A673 (cell line): ENCODE measurements around the gene KHDC1. TPM values are rescaled to one million over a fixed set of nuclear protein-coding genes. Genes with fewer than 3 reads are reported as not detected.

Experiments
- BruUV-seq: library from RNA; stranded (reverse); fragments of 400-500 nt; replicated peaks from 2 replicates; lab custom pipeline; 2021; lab: Mats Ljungman, UMichigan
- CTCF ChIA-PET: fragments of 300-600 bp; sonication (Branson Sonifier 250); formaldehyde crosslinking; loops from one replicate; lab custom pipeline; 2022; ENCODE audit warnings: antibody characterized with exemption; lab: Charles Lee
- POLR2A ChIA-PET: fragments of 300-600 bp; sonication (Branson Sonifier 250); formaldehyde crosslinking; loops from one replicate; lab custom pipeline; 2022; ENCODE audit warnings: antibody characterized with exemption; ENCODE audit not compliant: low non-redundant PET; lab: Charles Lee
- DNase-seq: peaks from one replicate; pipeline ENCODE4 v3.0.0-alpha.2; 2015; ENCODE audit warnings: low spot score
- H3K27ac ChIP-seq: fragments of 200-600 bp; sonication (generic); 2 replicates; pipeline ENCODE4 v1.5.1; 2016; ENCODE audit warnings: mixed run types, low read depth, mild to moderate bottlenecking, mixed read lengths, antibody characterized with exemption, low read length; ENCODE audit not compliant: poor library complexity, severe bottlenecking
- H3K27me3 ChIP-seq: fragments of 200-600 bp; sonication (generic); replicated peaks from 2 replicates; pipeline ENCODE4 v1.6.1; 2017; ENCODE audit warnings: mixed run types, low read depth, mild to moderate bottlenecking, mixed read lengths, antibody characterized with exemption, low read length; ENCODE audit not compliant: insufficient read depth, poor library complexity
- H3K36me3 ChIP-seq: fragments of 200-600 bp; sonication (generic); 2 replicates; pipeline ENCODE4 v1.6.1; 2016; ENCODE audit warnings: mixed run types, mild to moderate bottlenecking, mixed read lengths, antibody characterized with exemption, low read length; ENCODE audit not compliant: insufficient read depth, poor library complexity, severe bottlenecking
- H3K4me1 ChIP-seq: fragments of 200-600 bp; sonication (generic); 2 replicates; pipeline ENCODE4 v1.6.1; 2017; ENCODE audit warnings: mixed run types, mild to moderate bottlenecking, mixed read lengths, antibody characterized with exemption, low read length; ENCODE audit not compliant: insufficient read depth, poor library complexity, severe bottlenecking
- H3K4me3 ChIP-seq: fragments of 200-600 bp; sonication (generic); 2 replicates; pipeline ENCODE4 v1.5.1; 2016; ENCODE audit warnings: low read depth, mixed run types, mild to moderate bottlenecking, mixed read lengths, low read length; ENCODE audit not compliant: poor library complexity, severe bottlenecking
- H3K9me3 ChIP-seq: fragments of 200-600 bp; sonication (generic); 2 replicates; pipeline ENCODE4 v1.6.1; 2016; ENCODE audit warnings: mixed run types, low read depth, mild to moderate bottlenecking, mixed read lengths, antibody characterized with exemption, low read length; ENCODE audit not compliant: poor library complexity, severe bottlenecking
- CTCF ChIP-seq: fragments of 300-800, 200-600 bp; sonication (generic); conservative IDR thresholded peaks from 2 replicates; pipeline ENCODE4 v1.5.1; 2017; ENCODE audit warnings: low read depth, mild to moderate bottlenecking, antibody characterized with exemption, low read length, moderate library complexity, mixed read lengths
- EZH2 ChIP-seq: fragments of 200-600 bp; sonication (generic); IDR thresholded peaks from 2 replicates; pipeline ENCODE4 v1.6.1; 2017; ENCODE audit warnings: borderline replicate concordance, low read depth, mild to moderate bottlenecking, mixed read lengths, antibody characterized with exemption, low read length; ENCODE audit not compliant: poor library complexity, severe bottlenecking
- intact Hi-C: fragments of 100-400 bp; cut with micrococcal nuclease; formaldehyde crosslinking; loops from one replicate; pipeline ENCODE4 v1.10.0; 2022; ENCODE audit not compliant: unreplicated experiment
- total RNA-seq: library from RNA; stranded (reverse); gene quantifications from 2 replicates; pipeline ENCODE4 v1.2.3, GENCODE V29; 2021

Gene KHDC1
- total RNA-seq, 1 experiment from 2014 or later = 11.1 TPM

GRCh38 chr6:73233048-73233447 lies 29.9 kb downstream of the KHDC1 start:
- TF ChIP-seq CTCF = no peak
- TF ChIP-seq EZH2 = no peak
- BruUV-seq = no TSS peak
- ChIA-PET CTCF (no interaction called here), POLR2A (no interaction called here)
- intact Hi-C loops = no loop called here
- Histone ChIP-seq H3K4me1 (no peaks in the 10 kb centered on the region), H3K27ac (no peak overlapping the region), H3K9me3 (no peaks in the 10 kb centered on the region), H3K27me3 (no peaks in the 10 kb centered on the region), H3K4me3 (no peak overlapping the region), H3K36me3 (no peaks in the 10 kb centered on the region)
- DNase-seq = no peak

- no peak overlapping the region for H3K27ac ChIP-seq
- H3K9me3 ChIP-seq = no peaks in the 10 kb centered on the region
- no peaks in the 10 kb centered on the region for H3K4me1 ChIP-seq
- no TSS peak for BruUV-seq
- H3K36me3 ChIP-seq = no peaks in the 10 kb centered on the region
- ChIA-PET POLR2A (no interaction called here), CTCF (no interaction called here)
- TF ChIP-seq CTCF (no peak), EZH2 (no peak)
- no peak overlapping the region for H3K4me3 ChIP-seq
- DNase-seq = no peak
- intact Hi-C loops = no loop called here
- H3K27me3 ChIP-seq = no peaks in the 10 kb centered on the region
Observed at GRCh38 chr6:73231986-73232391, 31.0 kb downstream of the KHDC1 start.

- no peak for DNase-seq
- Histone ChIP-seq H3K27ac (no peak overlapping the region), H3K36me3 (no peaks in the 10 kb centered on the region), H3K27me3 (no peaks in the 10 kb centered on the region), H3K9me3 (no peaks in the 10 kb centered on the region), H3K4me3 (no peak overlapping the region), H3K4me1 (no peaks in the 10 kb centered on the region)
- intact Hi-C loops = no loop called here
- no TSS peak for BruUV-seq
- CTCF ChIA-PET = no interaction called here
- POLR2A ChIA-PET = no interaction called here
- no peak for TF ChIP-seq CTCF
- TF ChIP-seq EZH2 = no peak
Observed at GRCh38 chr6:73227606-73228255, 35.3 kb downstream of the KHDC1 start.
